GM21367 (cell line): Measurements from ENCODE around the gene SRGAP3.

ENCODE experiments used
- ATAC-seq: cut with Tn5 transposase; IDR thresholded peaks from one replicate; pipeline ENCODE4 v1.9.1; 2021; ENCODE audit not compliant: unreplicated experiment

Gene SRGAP3

DNA sequence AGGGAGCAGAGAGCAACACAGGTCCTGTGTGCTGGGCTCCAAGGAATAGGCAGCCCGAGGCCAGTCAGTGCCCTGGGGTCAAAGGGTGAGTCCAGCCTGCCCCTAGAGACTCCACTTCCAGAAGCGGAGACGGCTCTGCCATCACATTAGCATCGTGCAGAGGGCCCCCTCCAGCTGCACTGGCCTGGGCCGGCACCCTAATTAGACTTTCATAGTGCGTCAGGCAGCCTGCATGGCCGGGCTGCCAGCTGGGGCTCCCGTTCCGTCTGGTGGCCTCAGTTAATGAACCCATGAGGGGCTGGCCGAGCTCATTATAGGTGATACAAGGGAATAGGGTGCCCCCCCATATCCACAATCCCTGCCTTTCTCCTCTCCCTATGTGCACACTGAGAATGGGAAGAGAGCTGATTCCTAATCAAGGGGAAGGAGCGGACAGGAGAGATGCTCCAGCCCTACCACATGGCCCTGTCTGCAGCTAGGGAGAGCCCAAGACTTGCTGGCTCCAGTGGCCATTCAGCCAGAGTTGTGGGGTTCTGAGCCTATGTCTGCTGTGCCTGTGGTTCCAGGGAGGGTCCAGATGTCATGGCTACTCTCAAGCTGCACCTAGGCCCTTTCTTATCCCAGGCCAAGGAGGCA lies 128.0 kb downstream of the SRGAP3 start:
- no peak for ATAC-seq

DNA sequence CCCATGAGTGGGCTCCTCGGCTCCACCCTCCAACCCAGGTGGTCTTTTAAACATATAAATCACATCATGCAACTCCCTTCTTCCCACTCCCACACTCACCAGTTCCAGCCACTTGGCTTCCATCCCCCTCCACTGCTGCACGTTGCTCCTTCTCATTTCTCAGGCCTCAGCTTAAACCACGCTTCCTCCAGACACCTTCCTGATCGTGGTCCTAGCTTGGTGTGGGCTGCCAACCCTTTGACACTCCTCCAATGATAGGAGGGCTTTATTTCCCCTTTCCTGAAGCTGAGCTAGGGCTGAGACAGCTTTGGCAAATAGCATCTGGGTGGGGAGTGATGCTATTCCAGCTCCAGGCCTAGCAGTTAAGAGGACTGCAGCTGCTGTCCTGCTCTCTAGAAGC lies 130.1 kb downstream of the SRGAP3 start:
- ATAC-seq = no peak

DNA sequence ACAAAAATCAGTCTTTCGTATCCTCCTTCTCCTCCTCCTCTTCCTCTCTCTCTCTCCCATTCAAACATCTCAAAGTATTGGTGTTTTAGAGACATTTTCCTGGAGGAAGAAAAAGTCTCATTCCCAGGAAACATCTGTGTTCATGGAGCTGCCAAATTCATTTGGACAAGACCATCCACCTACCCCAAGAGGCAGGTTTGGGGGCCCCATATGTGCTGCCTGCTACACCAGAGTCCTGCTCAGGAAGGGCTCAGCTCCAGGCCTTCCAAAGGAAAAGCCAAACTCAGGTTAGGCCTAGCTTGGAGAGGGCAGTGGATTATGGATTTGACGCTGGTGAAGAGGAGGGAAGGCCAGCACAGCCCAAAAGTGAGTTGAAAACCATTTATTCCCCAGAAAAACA lies 131.2 kb downstream of the SRGAP3 start:
- no peak for ATAC-seq

DNA sequence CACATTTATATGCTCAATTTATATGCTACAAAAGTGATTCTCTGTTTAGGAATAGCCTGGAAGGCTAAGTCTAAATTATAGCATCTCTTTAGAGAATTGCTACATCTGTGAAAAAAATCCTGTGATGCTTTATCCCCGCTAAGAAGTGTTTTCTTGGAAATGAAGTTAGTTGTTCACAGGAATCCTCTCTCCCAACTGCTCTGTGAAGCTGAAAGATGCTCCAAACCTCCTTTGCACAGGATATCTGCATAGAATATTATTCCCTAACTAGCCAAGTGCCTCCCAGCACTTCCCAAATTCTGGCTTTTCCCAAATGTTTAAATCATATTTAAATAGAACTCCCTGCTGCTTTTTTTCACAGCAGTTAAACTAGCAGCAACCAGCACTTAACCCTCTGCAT lies 132.2 kb downstream of the SRGAP3 start:
- no peak for ATAC-seq

DNA sequence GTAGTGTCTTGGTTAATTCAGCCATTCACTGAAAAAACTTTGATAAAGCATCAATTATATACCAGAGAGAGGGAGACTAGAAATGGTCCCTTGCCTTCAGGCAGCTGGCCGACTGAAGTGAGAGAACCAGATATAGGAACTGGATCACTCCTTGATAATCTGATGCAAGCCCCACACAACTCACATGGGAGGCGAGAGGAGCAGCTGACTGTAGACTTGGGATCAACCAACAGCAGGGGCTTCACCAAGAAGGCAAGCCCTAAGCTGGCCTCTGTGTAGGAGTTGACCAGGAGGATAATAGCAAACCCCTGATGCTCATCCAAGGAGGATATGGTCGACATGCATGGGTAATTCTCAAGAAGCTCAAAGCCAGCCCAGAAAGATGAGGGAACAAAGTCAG lies 133.1 kb downstream of the SRGAP3 start:
- no peak for ATAC-seq

DNA sequence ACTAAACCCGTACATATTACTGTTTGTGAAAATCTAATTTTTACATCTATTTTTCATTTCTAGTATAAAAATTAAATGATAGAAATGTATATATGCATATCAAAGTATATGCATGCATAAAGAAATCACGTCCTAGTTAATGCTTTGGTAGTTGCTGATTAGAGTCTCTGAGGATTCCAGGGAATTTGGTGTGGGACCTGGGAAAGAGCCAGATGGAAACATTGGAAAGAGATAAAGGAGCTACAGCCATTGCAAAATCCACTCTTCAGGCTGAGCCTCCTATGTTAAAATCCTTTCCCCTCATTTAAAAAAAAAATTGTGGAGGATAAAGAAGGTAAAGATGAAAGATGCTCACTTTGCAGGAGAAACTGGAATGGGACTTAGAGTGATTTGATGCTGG lies 134.1 kb downstream of the SRGAP3 start:
- no peak for ATAC-seq

DNA sequence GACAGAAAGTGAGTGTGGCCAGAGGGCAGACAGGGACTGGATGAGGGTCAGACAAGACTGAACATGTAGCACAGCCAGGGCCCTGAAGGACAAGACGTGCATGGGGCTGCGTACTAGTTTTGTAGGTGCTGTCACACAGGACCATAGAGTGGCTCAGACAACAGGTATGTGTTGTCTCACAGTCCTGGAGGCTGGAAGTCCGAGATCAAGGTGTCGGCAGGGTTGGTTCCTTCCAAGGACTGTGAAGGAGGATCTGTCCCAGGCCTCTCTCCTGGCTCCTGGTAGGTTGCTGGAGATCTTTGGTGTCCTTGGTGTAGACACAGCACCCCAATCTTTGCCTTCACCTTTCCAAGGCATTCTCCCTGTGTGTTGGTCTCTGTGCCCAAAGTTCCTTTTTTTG lies 136.4 kb downstream of the SRGAP3 start:
- no peak for ATAC-seq

DNA sequence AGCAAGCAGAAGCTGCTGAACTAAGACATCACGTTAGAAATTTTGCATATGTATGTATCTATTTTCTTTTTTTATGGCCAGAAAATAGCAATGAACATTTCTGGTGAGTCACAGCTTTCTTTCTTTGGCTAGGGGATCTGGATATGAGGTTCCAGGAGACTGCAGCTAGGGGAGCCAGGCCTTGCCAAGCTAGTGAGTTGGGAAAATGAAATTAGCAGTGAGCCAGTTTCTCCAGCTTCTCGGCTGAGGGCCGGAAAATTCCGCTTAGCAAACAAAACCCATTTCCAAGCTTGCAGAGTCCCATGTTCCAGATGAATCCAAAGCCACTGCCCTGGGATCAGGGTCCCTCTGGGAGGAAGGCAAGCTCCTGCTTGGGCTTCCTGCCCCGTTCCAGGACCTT lies 137.6 kb downstream of the SRGAP3 start:
- ATAC-seq = no peak

DNA sequence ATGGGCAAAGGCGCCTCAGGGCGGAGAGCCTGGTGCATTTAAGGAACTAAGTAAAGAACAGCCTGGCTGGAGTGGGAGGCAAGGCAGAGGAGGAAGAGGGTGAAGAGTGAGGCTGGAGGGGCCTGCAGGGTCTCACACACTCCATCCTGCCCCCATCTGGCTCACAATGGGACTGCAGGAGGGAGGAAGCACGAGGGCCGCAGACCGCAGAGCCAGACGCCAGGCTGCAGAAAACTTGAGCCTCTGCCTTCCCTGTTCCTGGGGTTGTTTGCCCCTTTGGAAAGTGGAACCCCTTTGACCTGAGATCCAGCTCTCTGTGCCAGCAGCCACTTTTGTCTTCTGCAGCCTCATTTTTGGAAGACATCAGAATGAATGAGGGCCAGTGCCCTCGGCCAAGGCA lies 138.0 kb downstream of the SRGAP3 start:
- ATAC-seq = no peak

DNA sequence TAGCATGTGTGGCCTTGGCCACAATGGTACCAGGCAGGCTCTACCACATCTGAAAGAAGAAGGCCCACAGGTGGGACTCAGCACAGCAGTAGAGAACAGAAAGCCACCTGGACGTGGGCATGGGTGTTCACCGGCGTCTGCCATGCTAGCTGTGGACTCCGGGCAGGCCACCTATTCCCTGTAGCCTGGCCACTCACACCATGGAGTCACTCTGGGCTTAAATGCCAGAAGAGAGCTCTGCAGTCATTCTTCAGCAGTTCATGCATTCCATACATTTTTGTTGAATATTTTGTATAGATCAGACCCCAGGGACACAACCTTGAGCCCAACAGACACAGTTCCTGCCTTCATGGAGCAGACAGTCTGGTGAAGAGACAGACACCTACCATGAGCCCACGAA lies 138.6 kb downstream of the SRGAP3 start:
- no peak for ATAC-seq

DNA sequence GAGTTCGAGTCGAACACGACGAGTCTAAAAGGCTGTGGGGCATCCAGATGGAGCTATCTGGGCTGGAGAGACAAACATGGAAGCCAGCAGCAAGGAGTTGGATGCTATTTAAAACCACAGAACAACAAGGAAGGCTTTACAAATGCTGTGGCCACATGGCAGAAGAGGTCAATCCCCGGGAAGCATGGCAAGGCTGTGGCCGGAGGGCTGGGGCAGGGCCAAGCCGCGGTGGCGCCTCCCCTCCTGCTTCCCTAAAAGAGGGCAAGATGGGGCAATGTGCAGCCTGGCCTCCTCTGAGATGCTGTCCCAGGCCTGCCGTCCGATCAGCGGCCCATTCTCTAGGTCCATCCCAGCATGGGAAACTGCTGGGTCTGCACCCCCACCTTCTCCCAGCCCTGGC lies 139.1 kb downstream of the SRGAP3 start:
- no peak for ATAC-seq

DNA sequence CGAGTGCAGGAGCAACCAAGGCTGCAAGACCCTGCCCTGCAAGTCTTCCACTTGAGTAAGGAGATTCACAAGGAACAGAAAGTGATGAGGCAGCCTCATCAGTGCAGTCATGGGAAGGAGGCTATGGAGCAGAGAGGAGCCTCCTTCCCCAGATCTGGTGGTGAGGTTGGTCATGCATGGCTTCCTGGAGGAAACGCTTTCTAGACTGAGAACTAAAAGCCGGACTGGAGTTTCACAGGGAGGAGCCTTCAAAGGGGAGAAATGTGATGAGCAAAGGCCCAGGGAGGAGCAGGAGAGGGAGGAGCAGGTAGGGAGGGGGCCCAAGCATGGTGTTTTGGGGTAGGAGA lies 139.9 kb downstream of the SRGAP3 start:
- ATAC-seq = no peak

DNA sequence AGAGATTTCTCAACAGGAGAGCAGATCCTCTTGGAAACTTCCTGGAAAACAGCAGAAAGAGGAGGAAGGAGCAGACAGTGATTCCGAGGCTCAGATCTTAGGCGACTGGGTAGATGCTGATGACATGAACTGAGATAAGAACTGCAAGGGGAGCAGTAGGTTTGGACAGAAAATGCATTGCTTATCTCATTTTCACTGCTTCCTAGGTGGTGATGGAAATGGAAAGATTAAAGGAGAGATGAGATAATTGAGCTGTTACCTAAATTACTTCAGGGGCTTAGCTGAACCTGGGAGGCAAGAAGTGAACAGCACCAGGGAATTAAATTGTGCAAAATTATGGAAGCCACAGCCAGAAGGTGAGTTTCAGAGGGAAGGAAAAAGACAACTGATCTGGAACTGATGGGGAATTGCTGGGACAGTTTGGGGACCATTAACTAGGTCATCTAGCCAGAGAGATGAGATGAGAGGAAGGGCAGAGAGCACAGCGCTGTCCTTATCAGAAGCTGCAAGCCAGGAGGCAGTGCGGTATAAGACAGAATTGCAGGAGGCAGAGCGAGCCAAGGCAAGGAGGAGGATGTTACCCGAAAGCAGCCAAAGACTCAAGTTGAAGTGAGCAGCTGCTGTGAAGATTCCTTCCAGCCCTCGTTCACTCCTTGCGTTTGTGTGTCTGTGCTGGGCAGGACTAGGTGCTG lies 140.4 kb downstream of the SRGAP3 start:
- no peak for ATAC-seq

DNA sequence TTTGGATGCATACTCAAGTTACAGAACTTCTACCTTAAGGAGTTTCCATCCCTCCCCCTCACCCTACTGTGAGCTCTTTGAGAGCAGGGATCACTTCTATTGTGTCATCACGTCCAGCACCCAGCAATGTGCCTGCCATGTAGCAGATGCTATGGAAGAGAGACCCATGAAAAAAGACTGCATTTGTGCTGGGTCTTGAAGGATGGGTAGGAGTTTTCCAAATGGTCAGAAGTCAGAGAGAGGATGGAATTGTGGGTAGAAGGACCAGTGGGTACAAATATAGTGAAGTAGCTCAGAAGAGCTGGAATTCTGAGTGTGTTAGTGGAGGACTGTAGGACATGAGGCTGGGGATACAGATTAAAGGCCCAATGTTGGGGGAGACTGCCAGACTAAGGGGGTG lies 141.7 kb downstream of the SRGAP3 start:
- no peak for ATAC-seq

DNA sequence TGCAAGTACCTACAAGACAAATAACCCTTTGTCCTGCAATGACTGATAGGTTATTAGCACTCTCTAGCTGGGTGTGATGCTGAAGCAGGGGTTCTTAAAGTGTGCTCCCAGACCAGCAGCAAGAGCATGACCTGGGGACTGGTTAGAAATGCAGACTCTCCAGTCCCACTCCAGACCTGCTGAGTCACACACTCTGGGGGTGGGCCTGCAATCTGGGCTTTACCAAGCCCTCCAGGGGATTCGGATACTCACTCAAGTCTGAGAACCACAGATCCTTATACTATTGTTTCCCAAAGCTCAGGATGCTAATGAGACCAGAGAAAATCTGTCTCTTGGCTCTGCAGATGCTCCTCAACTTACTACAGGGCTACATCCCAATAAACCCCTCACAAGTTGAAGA lies 144.0 kb downstream of the SRGAP3 start:
- no peak for ATAC-seq

DNA sequence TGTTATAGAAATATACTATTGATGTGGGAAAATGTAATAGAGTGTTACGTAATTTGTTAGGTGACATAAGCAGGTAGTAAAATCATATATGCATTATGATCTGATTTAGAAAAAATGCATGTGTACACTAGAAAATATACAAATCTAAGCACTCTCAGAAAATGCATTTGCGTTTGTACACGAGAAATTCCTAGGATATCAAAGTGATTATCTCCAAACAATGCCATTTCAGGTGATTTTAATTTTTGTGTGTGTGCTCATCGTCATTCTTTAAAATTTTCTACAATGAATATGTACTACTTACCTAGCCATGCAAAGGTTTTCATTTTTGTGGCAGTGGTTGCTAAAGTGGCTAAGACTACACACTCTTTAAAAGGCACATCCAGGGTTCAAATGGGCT lies 145.3 kb downstream of the SRGAP3 start:
- ATAC-seq = no peak

DNA sequence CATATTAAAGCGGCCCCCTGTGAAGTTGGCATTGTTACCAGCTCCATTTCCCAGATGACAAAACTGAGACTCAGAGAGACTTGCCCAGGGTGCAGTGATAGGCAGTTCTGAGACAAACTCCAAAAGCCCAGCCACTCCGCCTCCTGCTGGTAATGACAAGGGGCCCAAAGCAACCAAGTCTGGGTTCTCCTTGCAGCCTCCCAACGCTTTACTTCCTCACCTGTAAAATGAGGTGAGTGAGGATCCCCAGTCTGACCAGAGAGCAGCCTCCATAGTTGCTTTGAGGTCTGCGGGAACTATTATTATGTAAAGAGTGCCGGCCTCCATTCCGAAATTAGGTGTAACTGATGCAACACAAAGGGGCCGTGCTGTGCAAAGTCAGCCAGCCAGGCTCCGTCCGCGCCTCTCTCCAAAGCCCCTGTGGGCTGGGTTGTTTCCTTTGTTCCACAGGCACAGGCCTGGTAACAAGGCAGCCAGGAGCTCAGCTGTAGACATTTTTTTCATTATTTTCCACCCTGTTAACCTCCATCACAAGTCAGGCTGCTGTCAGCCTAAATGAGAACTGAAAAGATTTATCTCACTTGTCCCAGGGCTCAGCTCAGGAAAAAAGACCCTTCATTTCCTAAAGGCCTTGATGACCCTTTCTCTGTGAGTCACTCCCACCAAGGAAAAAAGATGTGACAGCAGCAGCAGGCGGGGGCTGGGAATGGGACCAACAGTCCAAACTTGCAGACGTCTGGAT lies 147.0 kb downstream of the SRGAP3 start:
- ATAC-seq = no peak

DNA sequence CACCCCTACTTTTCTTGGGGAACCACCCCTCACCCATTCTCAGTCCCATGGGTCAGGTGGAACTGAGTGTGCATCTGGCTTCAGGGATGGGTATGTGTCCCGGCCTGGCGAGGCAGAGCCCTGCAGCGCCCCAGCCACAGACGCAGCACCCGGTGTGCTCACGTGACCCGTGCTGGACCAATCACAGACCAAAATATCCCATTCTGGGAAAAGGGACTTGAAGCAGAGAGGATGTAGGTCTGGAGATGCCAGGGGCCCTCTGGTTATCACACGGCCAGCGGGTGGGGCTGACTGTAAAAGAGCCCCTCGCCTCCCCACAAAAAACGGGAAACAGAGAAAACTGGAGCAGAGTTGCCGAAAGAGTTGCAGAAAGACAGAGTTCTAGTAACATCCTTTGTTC lies 148.2 kb downstream of the SRGAP3 start:
- no peak for ATAC-seq

DNA sequence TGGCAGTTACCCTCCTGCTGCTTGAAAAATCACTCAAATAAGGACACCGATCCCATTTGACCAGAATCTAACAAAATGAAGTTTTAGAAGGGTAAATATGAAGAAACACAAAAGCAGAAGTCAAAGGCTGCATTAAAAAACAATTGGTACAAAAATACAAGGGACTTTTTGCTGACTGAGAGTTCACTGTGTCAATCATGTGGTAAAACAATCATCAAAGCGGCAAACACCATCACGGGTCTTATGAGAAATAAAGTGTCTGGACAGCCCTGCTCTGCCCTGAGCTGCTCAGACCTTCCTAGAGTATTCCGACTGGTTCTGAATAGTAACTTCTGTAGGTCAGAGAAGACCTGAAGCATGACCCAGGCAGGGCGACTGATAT lies 148.9 kb downstream of the SRGAP3 start:
- ATAC-seq = no peak

DNA sequence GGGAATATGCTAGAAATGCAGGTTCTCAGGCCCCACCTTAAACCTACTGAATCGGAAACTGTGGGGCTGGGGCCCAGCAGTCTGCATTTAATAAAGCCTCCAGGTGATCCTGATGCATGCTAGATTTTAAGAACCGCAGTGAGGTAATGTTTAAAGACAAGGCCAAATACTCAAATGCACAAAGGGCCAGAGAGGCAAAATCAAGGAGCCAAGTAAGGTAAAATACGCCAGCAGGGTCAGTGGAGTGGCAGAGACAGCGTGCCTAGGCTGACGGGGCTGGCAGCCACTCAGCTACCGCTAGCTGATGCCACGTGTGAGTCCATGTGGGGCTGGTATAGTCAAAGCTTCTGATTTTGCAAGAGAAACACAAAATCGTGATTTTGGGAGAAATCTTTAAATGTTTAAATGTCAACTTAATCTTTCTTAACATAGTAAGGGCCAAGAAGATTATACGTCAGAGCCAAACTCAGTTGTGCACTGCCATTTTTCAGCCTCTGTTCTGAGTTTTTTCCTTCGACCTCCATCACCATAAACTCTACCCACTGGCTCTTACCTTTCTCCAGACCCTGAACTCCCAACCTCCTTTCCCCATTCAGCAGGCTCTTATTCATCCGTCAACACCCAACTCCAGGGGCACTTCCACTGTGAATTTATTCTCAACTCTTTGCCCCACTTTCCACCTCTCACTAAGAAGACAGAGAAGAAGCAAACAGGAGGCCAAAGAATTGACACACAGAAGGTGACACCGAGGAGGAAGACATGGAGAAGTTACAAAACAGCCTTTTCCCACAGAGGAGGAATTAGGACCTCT lies 149.5 kb downstream of the SRGAP3 start:
- ATAC-seq = no peak

DNA sequence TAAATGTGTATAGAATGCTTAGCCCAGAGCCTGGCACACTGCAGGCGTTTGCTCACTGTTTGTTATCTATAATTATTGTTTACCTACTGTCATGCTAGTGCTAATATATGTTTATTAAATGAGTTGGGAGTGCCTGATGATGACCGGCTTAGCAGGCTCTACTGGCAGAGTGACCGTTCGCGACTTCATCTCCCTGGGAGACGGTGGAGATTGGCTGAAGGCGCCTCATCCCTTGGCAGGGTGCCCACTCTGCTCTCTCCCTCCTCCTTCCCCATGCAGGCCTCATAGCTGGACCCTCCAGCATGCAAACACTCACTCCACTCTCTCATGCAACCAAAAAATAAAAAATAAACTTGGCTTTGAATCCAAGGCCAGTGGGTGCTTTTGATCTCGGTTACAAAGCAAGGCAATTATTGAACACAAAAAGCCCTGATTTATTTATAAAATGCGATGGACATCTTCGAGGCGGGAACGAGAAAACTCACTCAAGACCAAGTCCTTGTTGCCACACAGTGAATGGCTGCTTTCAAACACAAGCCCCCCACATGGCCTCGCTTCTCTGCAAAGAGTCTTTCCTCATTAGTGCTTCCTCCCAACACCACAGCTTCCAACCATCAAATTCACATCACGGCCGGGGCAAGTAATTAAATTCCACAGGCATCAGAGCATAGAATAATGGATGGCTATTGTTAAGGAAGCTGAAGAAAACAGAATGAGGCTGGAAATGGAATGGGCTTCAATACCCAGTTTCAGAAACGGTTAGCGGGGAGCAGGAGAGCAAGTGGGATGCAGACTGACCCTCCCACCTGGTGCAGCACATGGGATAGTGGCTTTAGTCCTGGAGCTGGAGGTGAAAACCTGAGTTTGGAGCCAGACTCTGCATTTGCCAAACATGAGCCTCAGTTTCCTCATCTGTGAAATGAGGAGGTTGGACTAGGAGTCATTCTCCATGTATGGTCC lies 150.4 kb downstream of the SRGAP3 start:
- no peak for ATAC-seq
